ENCODE measurements around the gene SLC7A4. TPM values are rescaled to one million over a fixed set of nuclear protein-coding genes. Genes with fewer than 3 reads are reported as not detected.

Gene SLC7A4
- polyA plus RNA-seq, 1 of the 3 experiments (the other 2 are of a cell fraction), result 0.02 TPM

- Histone ChIP-seq H3K9ac (no peak overlapping the region), H3K36me3 (replicated peaks in 1 of 2; ENCODE audit: control insufficient read depth in 1 of 2, insufficient read depth in 2 of 2, low read length in 1 of 2) (no peaks in the 10 kb centered on the region), H3K4me2 (no peak overlapping the region), H3K27me3 (ENCODE audit: insufficient read depth) (no peaks in the 10 kb centered on the region), H3K4me1 (ENCODE audit: control insufficient read depth in 1 of 2, insufficient read depth in 2 of 2, low read depth in 1 of 2, low read length in 1 of 2) (peaks cover 0 to 29% of the 10 kb centered on the region in 2 experiments; a peak in 1 of 4 replicates), H2AFZ (ENCODE audit: low read depth) (no peak overlapping the region), H3K27ac (ENCODE audit: low read depth in 2 of 2, low read length in 1 of 2) (no peak overlapping the region), H3F3A (replicated peaks; ENCODE audit: insufficient read depth) (no peaks in the 10 kb centered on the region), H3K9me2 (no peaks in the 10 kb centered on the region), H3K9me3 (no peaks in the 10 kb centered on the region), H3K4me3 (ENCODE audit: low read depth in 2 of 2, low read length in 1 of 2) (no peak overlapping the region), H3K79me2 (ENCODE audit: insufficient read depth) (no peaks in the 10 kb centered on the region), H4K20me1 (ENCODE audit: insufficient read depth) (no peaks in the 10 kb centered on the region)
- ChIA-PET CTCF (no interaction called here), POLR2A (no interaction called here)
- TF ChIP-seq YY1 (IDR thresholded peaks at IDR 0.05; ENCODE audit: low read depth), result no peak
- TF ChIP-seq GABPA (IDR thresholded peaks at IDR 0.05; ENCODE audit: low read depth), result no peak
- TF ChIP-seq PBX3 (IDR thresholded peaks at IDR 0.05), result no peak
- TF ChIP-seq FOXJ3 (CRISPR knock-in tag; IDR thresholded peaks at IDR 0.05), result no peak
- no peak for DNase-seq
- WGBS (ENCODE audit: low lambda C conversion rate), result 58% methylated on average over 7 of the region's 8 CpGs
Measured at GRCh38 chr22:21025266-21025665, 7.1 kb downstream of the SLC7A4 start.

- WGBS (ENCODE audit: low lambda C conversion rate), result 74% methylated on average over 11 of the region's 13 CpGs
Measured at GRCh38 chr22:21022955-21023614, 9.3 kb downstream of the SLC7A4 start.

GRCh38 chr22:21022507-21022906, 9.9 kb downstream of the SLC7A4 start:
- H3F3A ChIP-seq (replicated peaks; ENCODE audit: insufficient read depth), result no peaks in the 10 kb centered on the region
- POLR2A ChIA-PET, result no interaction called here
- CTCF ChIA-PET, result interaction anchor here (0.6 kb wide), 1 partner anchor 23 kb away, joined by 4 read pairs; no protein-coding TSS in a partner anchor
- H3K9me3 ChIP-seq, result no peaks in the 10 kb centered on the region
- H3K9ac ChIP-seq, result no peak overlapping the region
- no peaks in the 10 kb centered on the region for H3K36me3 ChIP-seq (replicated peaks in 1 of 2; ENCODE audit: control insufficient read depth in 1 of 2, insufficient read depth in 2 of 2, low read length in 1 of 2)
- H3K79me2 ChIP-seq (ENCODE audit: insufficient read depth), result no peaks in the 10 kb centered on the region
- no peak for DNase-seq
- no peaks in the 10 kb centered on the region for H3K27me3 ChIP-seq (ENCODE audit: insufficient read depth)
- no peak overlapping the region for H2AFZ ChIP-seq (ENCODE audit: low read depth)
- no peak overlapping the region for H3K4me2 ChIP-seq
- no peak overlapping the region for H3K27ac ChIP-seq (ENCODE audit: low read depth in 2 of 2, low read length in 1 of 2)
- H3K4me3 ChIP-seq (ENCODE audit: low read depth in 2 of 2, low read length in 1 of 2), result no peak overlapping the region
- H3K4me1 ChIP-seq (ENCODE audit: control insufficient read depth in 1 of 2, insufficient read depth in 2 of 2, low read depth in 1 of 2, low read length in 1 of 2), result peaks cover 0 to 23% of the 10 kb centered on the region in 2 experiments; a peak in 1 of 4 replicates
- H3K9me2 ChIP-seq, result no peaks in the 10 kb centered on the region
- no peaks in the 10 kb centered on the region for H4K20me1 ChIP-seq (ENCODE audit: insufficient read depth)
- 84% methylated on average over 7 of the region's 10 CpGs for WGBS (ENCODE audit: low lambda C conversion rate)
- TF ChIP-seq JUND (IDR thresholded peaks at IDR 0.05) (no peak), TEAD4 (IDR thresholded peaks at IDR 0.05; ENCODE audit: borderline replicate concordance, insufficient read depth) (no peak), TAF1 (IDR thresholded peaks at IDR 0.05; ENCODE audit: borderline replicate concordance, low read depth, low read length) (no peak), SIN3A (IDR thresholded peaks at IDR 0.05; ENCODE audit: borderline replicate concordance, low read depth, low read length) (no peak), CTCF (IDR thresholded peaks at IDR 0.05) (no peak), TCF12 (IDR thresholded peaks at IDR 0.05) (no peak), EZH2phosphoT487 (IDR thresholded peaks at IDR 0.05; ENCODE audit: borderline replicate concordance, low read depth) (no peak), NRF1 (IDR thresholded peaks at IDR 0.05; ENCODE audit: low read depth, low read length) (no peak), USF1 (IDR thresholded peaks at IDR 0.05; ENCODE audit: borderline replicate concordance, low read depth) (no peak), RAD21 (IDR thresholded peaks at IDR 0.05; ENCODE audit: low read length) (no peak), FOXM1 (IDR thresholded peaks at IDR 0.05; ENCODE audit: low read depth) (no peak), MEF2A (IDR thresholded peaks at IDR 0.05; ENCODE audit: borderline replicate concordance, low read depth) (no peak), NFIC (IDR thresholded peaks at IDR 0.05; ENCODE audit: borderline replicate concordance) (no peak), USF2 (IDR thresholded peaks at IDR 0.05; ENCODE audit: borderline replicate concordance, low read depth, low read length) (no peak)

More at GRCh38 chr22:21022955-21023614, 9.3 kb downstream of the SLC7A4 start:
- no peaks in the 10 kb centered on the region for H3K36me3 ChIP-seq (replicated peaks in 1 of 2; ENCODE audit: control insufficient read depth in 1 of 2, insufficient read depth in 2 of 2, low read length in 1 of 2)
- no peaks in the 10 kb centered on the region for H3K9me3 ChIP-seq
- H4K20me1 ChIP-seq (ENCODE audit: insufficient read depth), result no peaks in the 10 kb centered on the region
- H3K9ac ChIP-seq, result no peak overlapping the region
- POLR2A ChIA-PET, result no interaction called here
- no peak overlapping the region; a peak in 1 of 4 replicates for H3K27ac ChIP-seq (ENCODE audit: low read depth in 2 of 2, low read length in 1 of 2)
- H3K9me2 ChIP-seq, result no peaks in the 10 kb centered on the region
- TF ChIP-seq TEAD4 (IDR thresholded peaks at IDR 0.05; ENCODE audit: borderline replicate concordance, insufficient read depth) (no peak), EP300 (IDR thresholded peaks at IDR 0.05; ENCODE audit: borderline replicate concordance in 1 of 2, low read depth in 1 of 2, low read length in 1 of 2) (no peak), FOXJ3 (CRISPR knock-in tag; IDR thresholded peaks at IDR 0.05) (no peak)
- CTCF ChIA-PET, result no interaction called here
- H2AFZ ChIP-seq (ENCODE audit: low read depth), result no peak overlapping the region
- H3K4me1 ChIP-seq (ENCODE audit: control insufficient read depth in 1 of 2, insufficient read depth in 2 of 2, low read depth in 1 of 2, low read length in 1 of 2), result peaks cover 0 to 28% of the 10 kb centered on the region in 2 experiments; a peak in 1 of 4 replicates
- no peaks in the 10 kb centered on the region for H3K27me3 ChIP-seq (ENCODE audit: insufficient read depth)
- no peak overlapping the region for H3K4me3 ChIP-seq (ENCODE audit: low read depth in 2 of 2, low read length in 1 of 2)
- no peaks in the 10 kb centered on the region for H3F3A ChIP-seq (replicated peaks; ENCODE audit: insufficient read depth)
- no peaks in the 10 kb centered on the region for H3K79me2 ChIP-seq (ENCODE audit: insufficient read depth)
- DNase-seq, result no peak
- no peak overlapping the region for H3K4me2 ChIP-seq

All from SK-N-SH (cell line).